Smooth muscle cell (in vitro differentiated cells): ENCODE results near the gene PPP1R13L. TPM values are rescaled to one million over a fixed set of nuclear protein-coding genes. Genes with fewer than 3 reads are reported as not detected.

Source experiments
- DNase-seq: peaks from one replicate; lab custom pipeline; 2025; ENCODE audit not compliant: unreplicated experiment; lab: John Stamatoyannopoulos, UW
- H2AFZ ChIP-seq: fragments of 200-600 bp; sonication (generic); 2 replicates; pipeline ENCODE4 v1.6.0; 2016; ENCODE audit warnings: antibody characterized with exemption, low read depth, mild to moderate bottlenecking
- H3F3A ChIP-seq: fragments of 200-600 bp; sonication (generic); 2 replicates; pipeline ENCODE4 v1.6.0; 2017; ENCODE audit warnings: antibody characterized with exemption, low read depth
- H3K27ac ChIP-seq: fragments of 200-600 bp; sonication (generic); 2 replicates; pipeline ENCODE4 v1.5.1; 2016; ENCODE audit warnings: low read depth, mild to moderate bottlenecking
- H3K27me3 ChIP-seq: fragments of 200-600 bp; sonication (generic); 2 replicates; pipeline ENCODE4 v1.6.1; 2016; ENCODE audit warnings: low read depth, mild to moderate bottlenecking
- H3K36me3 ChIP-seq: fragments of 200-600 bp; sonication (generic); 2 replicates; pipeline ENCODE4 v1.5.1; 2016; ENCODE audit warnings: low read depth
- H3K4me1 ChIP-seq: fragments of 200-600 bp; sonication (generic); 2 replicates; pipeline ENCODE4 v1.5.1; 2016; ENCODE audit warnings: low read depth
- H3K4me2 ChIP-seq: fragments of 200-600 bp; sonication (generic); 2 replicates; pipeline ENCODE4 v1.6.0; 2016; ENCODE audit warnings: mild to moderate bottlenecking
- H3K4me3 ChIP-seq: fragments of 200-600 bp; sonication (generic); 2 replicates; pipeline ENCODE4 v1.5.1; 2016; ENCODE audit warnings: mild to moderate bottlenecking
- H3K79me2 ChIP-seq: fragments of 200-600 bp; sonication (generic); 2 replicates; pipeline ENCODE4 v1.6.0; 2016; ENCODE audit warnings: low read depth, mild to moderate bottlenecking
- H3K9ac ChIP-seq: fragments of 200-600 bp; sonication (generic); 2 replicates; pipeline ENCODE4 v1.6.0; 2016; ENCODE audit warnings: low read depth
- H3K9me3 ChIP-seq: fragments of 200-600 bp; sonication (generic); replicated peaks from 2 replicates; pipeline ENCODE4 v1.5.1; 2016; ENCODE audit warnings: low read depth
- H4K20me1 ChIP-seq: fragments of 200-600 bp; sonication (generic); 2 replicates; pipeline ENCODE4 v1.6.0; 2016; ENCODE audit warnings: low read depth
- CTCF ChIP-seq: fragments of 200-600 bp; sonication (generic); IDR thresholded peaks from 2 replicates; pipeline ENCODE4 v1.5.1; 2017; ENCODE audit warnings: borderline replicate concordance, mild to moderate bottlenecking, antibody characterized with exemption; ENCODE audit not compliant: insufficient read depth, poor library complexity, severe bottlenecking
- WGBS: methylation state at CpG from one replicate; pipeline ENCODE4 v1.1.7; 2016; ENCODE audit warnings: low lambda C conversion rate; 5-methylcytosine and 5-hydroxymethylcytosine counted together
- polyA plus RNA-seq: library from polyadenylated mRNA; unstranded; fragments of >200 nt; fragmentation: Nextera tagmentation; extraction: Ambion mirVana; gene quantifications from 2 replicates; pipeline ENCODE4 v1.2.1, GENCODE V29; 2016
- total RNA-seq: library from RNA; depleted of rRNA; stranded (reverse); fragments of >200 nt; gene quantifications from 2 replicates; pipeline ENCODE4 v1.2.3, GENCODE V29; 2014

Gene PPP1R13L
- total and polyA plus RNA-seq, 2 experiments from 2014 or later: 28.1 to 66.4 TPM

- H3K79me2 ChIP-seq: no peaks in the 10 kb centered on the region
Observed at GRCh38 chr19:45355910-45356309, 49.0 kb downstream of the PPP1R13L start.

GRCh38 chr19:45355402-45355801, 49.5 kb downstream of the PPP1R13L start:
- Histone ChIP-seq H3K9ac (no peak overlapping the region), H3K9me3 (no peaks in the 10 kb centered on the region), H2AFZ (no peak overlapping the region), H3K4me1 (no peaks in the 10 kb centered on the region), H3K79me2 (no peaks in the 10 kb centered on the region), H3K27ac (no peak overlapping the region), H3F3A (no peaks in the 10 kb centered on the region), H3K4me2 (no peak overlapping the region), H4K20me1 (no peaks in the 10 kb centered on the region), H3K36me3 (no peaks in the 10 kb centered on the region), H3K27me3 (no peaks in the 10 kb centered on the region), H3K4me3 (no peak overlapping the region)
- WGBS: 96% methylated on average over 9 of the region's 9 CpGs
- DNase-seq: no peak
- no peak for TF ChIP-seq CTCF

More at GRCh38 chr19:45355910-45356309, 49.0 kb downstream of the PPP1R13L start:
- TF ChIP-seq CTCF: no peak
- H3K27ac ChIP-seq: no peak overlapping the region
- no peak overlapping the region for H2AFZ ChIP-seq
- no peak for DNase-seq
- 94% methylated on average over 9 of the region's 9 CpGs for WGBS
- H3K36me3 ChIP-seq: no peaks in the 10 kb centered on the region
- H3K27me3 ChIP-seq: no peaks in the 10 kb centered on the region
- H3K9ac ChIP-seq: no peak overlapping the region
- H3K4me2 ChIP-seq: no peak overlapping the region
- H4K20me1 ChIP-seq: no peaks in the 10 kb centered on the region
- H3K4me3 ChIP-seq: no peak overlapping the region
- H3K4me1 ChIP-seq: no peaks in the 10 kb centered on the region
- H3K9me3 ChIP-seq: no peaks in the 10 kb centered on the region
- no peaks in the 10 kb centered on the region for H3F3A ChIP-seq

GRCh38 chr19:45354241-45354842, 50.5 kb downstream of the PPP1R13L start:
- Histone ChIP-seq H3K36me3 (no peaks in the 10 kb centered on the region), H3K4me2 (no peak overlapping the region), H3K27me3 (no peaks in the 10 kb centered on the region), H4K20me1 (no peaks in the 10 kb centered on the region), H3K27ac (no peak overlapping the region), H3K79me2 (no peaks in the 10 kb centered on the region), H2AFZ (no peak overlapping the region), H3F3A (no peaks in the 10 kb centered on the region), H3K9ac (no peak overlapping the region), H3K4me1 (no peaks in the 10 kb centered on the region), H3K4me3 (no peak overlapping the region), H3K9me3 (no peaks in the 10 kb centered on the region)
- no peak for DNase-seq
- no peak for TF ChIP-seq CTCF
- WGBS: 95% methylated on average over 11 of the region's 11 CpGs
